Cardiac muscle cell (in vitro differentiated cells and primary cell): ENCODE data around the gene ZNF385D. TPM values are rescaled to one million over a fixed set of nuclear protein-coding genes. Genes with fewer than 3 reads are reported as not detected.

ENCODE experiments used
- DNase-seq, 2 donors: peaks; one replicate each; pipeline versions ENCODE4 v3.0.0 to v3.0.0-alpha.2; 2010 to 2017; ENCODE audit warnings: low read depth in 1 of 2, low spot score in 1 of 2
- H3K27ac ChIP-seq: fragments of 200-600 bp; sonication (generic); 2 replicates; pipeline ENCODE4 v1.5.1; 2016
- H3K27me3 ChIP-seq: fragments of 200-600 bp; sonication (generic); 2 replicates; pipeline ENCODE4 v1.6.0; 2016; ENCODE audit warnings: control low read depth
- H3K36me3 ChIP-seq: fragments of 200-600 bp; sonication (generic); 2 replicates; pipeline ENCODE4 v1.5.1; 2016; ENCODE audit warnings: control low read depth
- H3K4me1 ChIP-seq: fragments of 200-600 bp; sonication (generic); 2 replicates; pipeline ENCODE4 v1.8.1; 2017; ENCODE audit warnings: low read depth, mild to moderate bottlenecking, mixed run types
- H3K4me3 ChIP-seq: fragments of 200-600 bp; sonication (generic); 2 replicates; pipeline ENCODE4 v1.5.1; 2016; ENCODE audit warnings: mild to moderate bottlenecking
- H3K9me3 ChIP-seq: fragments of 200-600 bp; sonication (generic); 2 replicates; pipeline ENCODE4 v1.5.1; 2017; ENCODE audit warnings: low read depth, mild to moderate bottlenecking, control low read depth
- polyA plus RNA-seq: library from polyadenylated mRNA; unstranded; fragments of >200 nt; fragmentation: Nextera tagmentation; extraction: Ambion mirVana; gene quantifications from 2 replicates; pipeline ENCODE4 v1.2.1, GENCODE V29; 2016
- total RNA-seq: library from RNA; depleted of rRNA; stranded (reverse); fragments of >200 nt; gene quantifications from 2 replicates; pipeline ENCODE4 v1.2.3, GENCODE V29; 2016
- TF ChIP-seq, protein P1 (sequence below): IDR thresholded peaks from 2 replicates; pipeline ENCODE4 v1.5.1; 2012; ENCODE audit warnings: low read depth, mild to moderate bottlenecking, low read length

ZNF385D gene
- total and polyA plus RNA-seq, 2 experiments from 2014 or later, result 1.3 to 10.6 TPM

GRCh38 chr3:21540265-21540664, 210.7 kb downstream of the ZNF385D start:
- H3K27me3 ChIP-seq, result no peaks in the 10 kb centered on the region
- DNase-seq, result no peak
- no peaks in the 10 kb centered on the region for H3K9me3 ChIP-seq
- no peaks in the 10 kb centered on the region for H3K36me3 ChIP-seq
- TF ChIP-seq, protein P1, sequence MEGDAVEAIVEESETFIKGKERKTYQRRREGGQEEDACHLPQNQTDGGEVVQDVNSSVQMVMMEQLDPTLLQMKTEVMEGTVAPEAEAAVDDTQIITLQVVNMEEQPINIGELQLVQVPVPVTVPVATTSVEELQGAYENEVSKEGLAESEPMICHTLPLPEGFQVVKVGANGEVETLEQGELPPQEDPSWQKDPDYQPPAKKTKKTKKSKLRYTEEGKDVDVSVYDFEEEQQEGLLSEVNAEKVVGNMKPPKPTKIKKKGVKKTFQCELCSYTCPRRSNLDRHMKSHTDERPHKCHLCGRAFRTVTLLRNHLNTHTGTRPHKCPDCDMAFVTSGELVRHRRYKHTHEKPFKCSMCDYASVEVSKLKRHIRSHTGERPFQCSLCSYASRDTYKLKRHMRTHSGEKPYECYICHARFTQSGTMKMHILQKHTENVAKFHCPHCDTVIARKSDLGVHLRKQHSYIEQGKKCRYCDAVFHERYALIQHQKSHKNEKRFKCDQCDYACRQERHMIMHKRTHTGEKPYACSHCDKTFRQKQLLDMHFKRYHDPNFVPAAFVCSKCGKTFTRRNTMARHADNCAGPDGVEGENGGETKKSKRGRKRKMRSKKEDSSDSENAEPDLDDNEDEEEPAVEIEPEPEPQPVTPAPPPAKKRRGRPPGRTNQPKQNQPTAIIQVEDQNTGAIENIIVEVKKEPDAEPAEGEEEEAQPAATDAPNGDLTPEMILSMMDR, result no peak
- H3K4me3 ChIP-seq, result no peak overlapping the region
- no peak overlapping the region for H3K27ac ChIP-seq
- H3K4me1 ChIP-seq, result no peaks in the 10 kb centered on the region

DNA sequence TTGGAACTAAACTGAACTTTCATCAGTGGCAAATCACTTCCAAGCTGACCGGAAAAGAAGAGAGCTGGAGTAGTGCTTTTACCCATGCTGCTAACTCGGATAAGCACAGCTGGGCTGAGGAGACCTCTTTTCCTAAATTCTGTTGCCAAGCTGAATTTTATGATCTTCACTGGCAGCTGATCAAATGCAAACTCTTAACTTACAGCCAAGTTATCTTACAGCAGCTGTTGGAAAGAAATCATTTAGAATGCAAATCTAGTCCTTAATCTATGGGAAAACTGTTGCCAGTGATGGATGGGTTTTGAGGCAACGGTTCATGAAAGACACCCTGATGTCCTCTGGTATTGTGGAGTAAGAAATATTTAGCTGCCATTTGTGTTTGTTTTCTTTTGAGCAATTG, 216.5 kb downstream of the ZNF385D start:
- TF ChIP-seq, protein P1, result no peak
- no peak for DNase-seq
- Histone ChIP-seq H3K27ac (no peak overlapping the region), H3K4me1 (no peaks in the 10 kb centered on the region), H3K4me3 (no peak overlapping the region), H3K27me3 (no peaks in the 10 kb centered on the region), H3K36me3 (no peaks in the 10 kb centered on the region), H3K9me3 (no peaks in the 10 kb centered on the region)

GRCh38 chr3:21533002-21533401, 218.0 kb downstream of the ZNF385D start:
- Histone ChIP-seq H3K27ac (no peak overlapping the region), H3K4me1 (no peaks in the 10 kb centered on the region), H3K36me3 (no peaks in the 10 kb centered on the region), H3K4me3 (no peak overlapping the region), H3K9me3 (no peaks in the 10 kb centered on the region), H3K27me3 (no peaks in the 10 kb centered on the region)
- no peak for DNase-seq
- TF ChIP-seq, protein P1, result no peak

GRCh38 chr3:21531909-21532308, 219.1 kb downstream of the ZNF385D start:
- Histone ChIP-seq H3K36me3 (no peaks in the 10 kb centered on the region), H3K4me1 (no peaks in the 10 kb centered on the region), H3K27ac (no peak overlapping the region), H3K9me3 (no peaks in the 10 kb centered on the region), H3K4me3 (no peak overlapping the region), H3K27me3 (no peaks in the 10 kb centered on the region)
- TF ChIP-seq, protein P1, result no peak
- no peak for DNase-seq

GRCh38 chr3:21528291-21528995, 222.6 kb downstream of the ZNF385D start:
- Histone ChIP-seq H3K36me3 (no peaks in the 10 kb centered on the region), H3K9me3 (no peaks in the 10 kb centered on the region), H3K4me3 (no peak overlapping the region), H3K27me3 (no peaks in the 10 kb centered on the region), H3K27ac (no peak overlapping the region), H3K4me1 (peaks cover 4% of the 10 kb centered on the region)
- peak in 1 of 2 donors; percentile 20 for DNase-seq
- TF ChIP-seq, protein P1, result no peak

GRCh38 chr3:21526461-21526860, 224.5 kb downstream of the ZNF385D start:
- Histone ChIP-seq H3K36me3 (no peaks in the 10 kb centered on the region), H3K4me1 (peaks cover 4% of the 10 kb centered on the region), H3K4me3 (no peak overlapping the region), H3K27me3 (no peaks in the 10 kb centered on the region), H3K27ac (no peak overlapping the region), H3K9me3 (no peaks in the 10 kb centered on the region)
- TF ChIP-seq, protein P1, result no peak
- DNase-seq, result no peak
